ENCODE results near the gene RBM12.

DNA sequence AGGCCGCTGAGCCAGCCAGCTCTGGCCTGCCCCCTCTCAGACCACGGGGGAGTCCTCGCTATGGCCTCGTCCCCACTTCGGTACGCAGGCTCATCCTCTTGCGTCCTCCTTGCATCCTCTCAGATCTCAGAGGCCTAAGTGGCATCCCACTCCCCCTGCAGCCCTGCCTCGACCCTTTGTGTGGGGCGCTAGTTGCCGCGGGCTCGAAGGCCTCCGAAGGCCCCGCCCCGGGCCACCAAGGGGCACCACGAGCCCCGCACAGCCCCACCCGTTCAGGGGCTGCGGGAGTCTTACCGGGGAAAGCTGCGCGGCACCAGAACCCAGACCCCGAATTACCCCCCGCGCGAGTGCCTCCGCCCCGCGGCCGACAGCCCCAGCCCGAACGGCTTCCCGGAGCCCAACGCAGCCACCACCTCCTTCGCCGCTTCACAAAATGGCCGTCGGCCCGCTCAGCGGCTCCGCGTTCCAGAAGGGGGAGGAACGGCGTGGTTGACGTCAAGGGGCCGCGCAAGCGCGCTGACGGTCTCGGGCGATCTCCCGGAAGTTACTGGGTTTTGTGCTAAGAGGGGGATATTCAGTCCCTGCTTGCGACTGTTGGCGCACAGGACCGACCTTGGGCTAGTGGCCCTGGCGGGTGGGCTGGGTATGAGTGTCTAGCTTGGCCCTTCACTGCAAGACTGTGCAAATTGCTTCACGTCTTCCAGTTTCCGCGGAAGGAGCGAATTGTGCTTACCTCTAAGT is at the start of gene RBM12, which contains the start of gene CPNE1:
- TF ChIP-seq POLR2A (IDR thresholded peaks at IDR 0.05; ENCODE audit: low read depth, low read length) = peak; percentile 97
- TF ChIP-seq CTCF (conservative IDR thresholded peaks at IDR 0.05; ENCODE audit: low read depth, low read length) = no peak
- TF ChIP-seq BHLHE40 (IDR thresholded peaks at IDR 0.05; ENCODE audit: low read depth, low read length) = peak; percentile 30; the same call in 1 of the 2 replicates
- no peak for TF ChIP-seq RFX5 (IDR thresholded peaks at IDR 0.05; ENCODE audit: low read depth, low read length)
- no peak for TF ChIP-seq RCOR1 (IDR thresholded peaks at IDR 0.05; ENCODE audit: insufficient replicate concordance, low read length)

All from IMR-90 (cell line).